GM12878 (cell line): ENCODE results near the gene MRPS5. TPM values are rescaled to one million over a fixed set of nuclear protein-coding genes. Genes with fewer than 3 reads are reported as not detected.

Experiments used
- CEBPB ChIP-seq, 2 experiments: fragments of 150-350 bp in 1 of 2; IDR thresholded peaks; 2 replicates each; pipeline ENCODE4 v1.6.1; 2012 to 2014; ENCODE audit warnings: low read depth in 2 of 2, low read length in 2 of 2, borderline replicate concordance in 1 of 2, inconsistent platforms in 1 of 2
- CHD4 ChIP-seq: fragments of 200-600 bp; sonication (generic); IDR thresholded peaks from 2 replicates; pipeline ENCODE4 v1.6.1; 2016; ENCODE audit warnings: mild to moderate bottlenecking
- CREM ChIP-seq: IDR thresholded peaks from 2 replicates; pipeline ENCODE4 v1.6.1; 2014; ENCODE audit warnings: antibody characterized with exemption, low read depth
- IKZF1 ChIP-seq: fragments of 450-650 bp; conservative IDR thresholded peaks from 2 replicates; pipeline ENCODE4 v1.6.1; 2017; ENCODE audit warnings: antibody characterized with exemption, mild to moderate bottlenecking
- IKZF2 ChIP-seq, 2 experiments: fragments of 450-650 bp; IDR thresholded peaks; 2 replicates each; pipeline ENCODE4 v1.6.1; 2017; ENCODE audit warnings: mild to moderate bottlenecking in 2 of 2, moderate library complexity in 2 of 2
- KAT2A ChIP-seq: conservative IDR thresholded peaks from 2 replicates; pipeline ENCODE4 v1.6.1; 2011; ENCODE audit warnings: low read depth, low read length; ENCODE audit not compliant: control insufficient read depth
- LARP7 ChIP-seq: fragments of 450-650 bp; IDR thresholded peaks from 2 replicates; pipeline ENCODE4 v1.6.1; 2017; ENCODE audit warnings: mild to moderate bottlenecking
- NFXL1 ChIP-seq: fragments of 450-650 bp; IDR thresholded peaks from 2 replicates; pipeline ENCODE4 v1.6.1; 2017; ENCODE audit warnings: antibody characterized with exemption, mild to moderate bottlenecking, borderline replicate concordance
- NR2F1 ChIP-seq: fragments of 450-650 bp; conservative IDR thresholded peaks from 2 replicates; pipeline ENCODE4 v1.6.1; 2017; ENCODE audit warnings: mild to moderate bottlenecking
- PAX5 ChIP-seq: IDR thresholded peaks from 2 replicates; pipeline ENCODE4 v1.6.1; 2011; ENCODE audit warnings: low read depth, low read length, borderline replicate concordance
- PML ChIP-seq: IDR thresholded peaks from 2 replicates; pipeline ENCODE4 v1.6.1; 2012; ENCODE audit warnings: low read length, inconsistent platforms
- POLR2A ChIP-seq: IDR thresholded peaks from 2 replicates; pipeline ENCODE4 v1.6.1; 2011; ENCODE audit warnings: low read depth, mild to moderate bottlenecking, low read length
- POLR2AphosphoS2 ChIP-seq: IDR thresholded peaks from 2 replicates; pipeline ENCODE4 v1.6.1; 2011; ENCODE audit warnings: low read depth, mild to moderate bottlenecking, low read length, improper control_type of control experiment, moderate library complexity
- RB1 ChIP-seq: fragments of 450-650 bp; formaldehyde crosslinking; IDR thresholded peaks from 2 replicates; pipeline ENCODE4 v1.6.1; 2017; ENCODE audit warnings: mild to moderate bottlenecking, borderline replicate concordance
- RELA ChIP-seq: fragments of 450-650 bp; IDR thresholded peaks from 2 replicates; pipeline ENCODE4 v1.8.0; 2014; ENCODE audit warnings: borderline replicate concordance; ENCODE audit not compliant: partially characterized antibody
- RUNX3 ChIP-seq: IDR thresholded peaks from 2 replicates; pipeline ENCODE4 v1.6.1; 2012; ENCODE audit warnings: low read length, inconsistent platforms
- SMARCA5 ChIP-seq: fragments of 450-650 bp; IDR thresholded peaks from 2 replicates; pipeline ENCODE4 v1.6.1; 2017; ENCODE audit warnings: mild to moderate bottlenecking
- SP1 ChIP-seq: IDR thresholded peaks from one replicate; pipeline ENCODE4 v1.6.1; 2011; ENCODE audit warnings: low read depth, low read length
- SRF ChIP-seq, 2 experiments: IDR thresholded peaks; 2 replicates each; pipeline ENCODE4 v1.6.1; 2011; ENCODE audit warnings: low read depth in 2 of 2, low read length in 2 of 2, mild to moderate bottlenecking in 1 of 2, moderate library complexity in 1 of 2
- YBX1 ChIP-seq: fragments of 450-650 bp; IDR thresholded peaks from 2 replicates; pipeline ENCODE4 v1.6.1; 2016; ENCODE audit warnings: antibody characterized with exemption
- YY1 ChIP-seq: IDR thresholded peaks from 2 replicates; pipeline ENCODE4 v1.6.1; 2011; ENCODE audit warnings: low read depth, mild to moderate bottlenecking, low read length
- polyA plus RNA-seq, 11 experiments: library from polyadenylated mRNA; depleted of rRNA in 4 of 11; unstranded in 6 of 11; stranded (reverse) in 5 of 11; fragments of >200 nt; fragmentation: Nextera tagmentation in 4 of 11; fragmentation: Illumina TruSeq in 1 of 11; extraction: Ambion mirVana in 4 of 11; extraction: Trizol in 1 of 11; gene quantifications; 1 replicate in 1 of 11; 2 replicates in 10 of 11; pipeline versions ENCODE4 v1.2.1 to v1.2.3, GENCODE V29; 2011 to 2016; ENCODE audit warnings: inconsistent platforms in 2 of 11, missing spikeins in 2 of 11, low read depth in 1 of 11
- total RNA-seq, 4 experiments: library from RNA; depleted of rRNA in 3 of 4; stranded (reverse); fragments of >200 nt in 3 of 4; fragmentation: Illumina TruSeq in 1 of 4; extraction: Trizol in 1 of 4; gene quantifications; 2 replicates each; pipeline versions ENCODE4 v1.2.1 to v1.2.3, GENCODE V29; 2013 to 2021
- TF ChIP-seq, protein P1 (sequence below): fragments of 450-650 bp; IDR thresholded peaks from 2 replicates; pipeline ENCODE4 v1.6.1; 2016; ENCODE audit warnings: mild to moderate bottlenecking
- TF ChIP-seq, protein P2 (sequence below): IDR thresholded peaks from 2 replicates; pipeline ENCODE4 v1.6.1; 2012; ENCODE audit warnings: low read depth, low read length, improper control_type of control experiment
- TF ChIP-seq, protein P3 (sequence below): fragments of 150-350 bp; IDR thresholded peaks from 2 replicates; pipeline ENCODE4 v1.6.1; 2016; ENCODE audit warnings: low read depth, low read length
- TF ChIP-seq, protein P4 (sequence below): fragments of 150-350 bp; IDR thresholded peaks from 2 replicates; pipeline ENCODE4 v1.6.1; 2014; ENCODE audit warnings: mild to moderate bottlenecking, low read depth, low read length

The MRPS5 gene
- total and polyA plus RNA-seq, 10 of the 15 experiments (the other 5 are each of a cell fraction or from before 2014, with no cell fraction given): 54.8 to 93.0 (median 76.3) TPM

DNA sequence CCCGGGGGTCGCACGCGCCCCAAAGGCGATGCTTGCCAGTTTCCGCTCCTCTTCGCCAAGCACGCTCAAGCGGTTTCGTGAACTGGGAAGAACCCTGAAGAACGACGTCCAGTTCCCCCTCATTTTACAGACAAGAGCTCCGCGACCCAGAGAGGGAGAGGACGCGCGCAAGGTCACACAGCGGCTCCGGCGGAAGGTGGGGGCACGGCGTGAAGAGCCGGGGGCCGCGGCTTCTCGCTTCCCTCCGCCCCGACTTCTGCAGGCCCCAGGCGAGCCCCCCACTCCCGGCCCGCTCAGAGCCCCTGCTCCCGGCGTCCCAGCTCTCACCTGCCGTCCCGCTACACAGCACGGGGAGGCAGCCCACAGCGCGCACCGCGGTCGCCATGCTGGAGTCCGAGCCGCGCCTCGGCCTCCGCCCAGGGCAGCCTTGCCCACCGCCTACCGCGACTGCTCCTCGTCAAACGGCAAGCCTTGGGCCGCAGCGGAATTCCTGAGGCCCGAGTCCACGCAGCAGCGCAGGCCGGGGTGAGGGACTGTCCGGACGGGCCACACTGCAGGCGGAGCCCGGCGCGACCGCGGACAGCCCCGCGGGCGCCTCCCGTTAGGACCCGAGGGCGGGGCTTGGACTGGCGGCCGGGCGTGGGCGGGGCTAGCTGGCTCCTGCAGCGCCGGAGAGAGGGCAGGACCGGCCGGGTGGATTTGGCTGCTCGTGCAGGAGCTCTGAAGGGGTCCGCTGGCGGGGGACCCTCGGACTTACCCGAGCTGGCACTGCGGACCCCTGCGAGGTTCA lies at the start of gene MRPS5 (continued):
- TF ChIP-seq, protein P1, sequence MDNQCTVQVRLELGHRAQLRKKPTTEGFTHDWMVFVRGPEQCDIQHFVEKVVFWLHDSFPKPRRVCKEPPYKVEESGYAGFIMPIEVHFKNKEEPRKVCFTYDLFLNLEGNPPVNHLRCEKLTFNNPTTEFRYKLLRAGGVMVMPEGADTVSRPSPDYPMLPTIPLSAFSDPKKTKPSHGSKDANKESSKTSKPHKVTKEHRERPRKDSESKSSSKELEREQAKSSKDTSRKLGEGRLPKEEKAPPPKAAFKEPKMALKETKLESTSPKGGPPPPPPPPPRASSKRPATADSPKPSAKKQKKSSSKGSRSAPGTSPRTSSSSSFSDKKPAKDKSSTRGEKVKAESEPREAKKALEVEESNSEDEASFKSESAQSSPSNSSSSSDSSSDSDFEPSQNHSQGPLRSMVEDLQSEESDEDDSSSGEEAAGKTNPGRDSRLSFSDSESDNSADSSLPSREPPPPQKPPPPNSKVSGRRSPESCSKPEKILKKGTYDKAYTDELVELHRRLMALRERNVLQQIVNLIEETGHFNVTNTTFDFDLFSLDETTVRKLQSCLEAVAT: no peak
- TF ChIP-seq RELA (peak; percentile 76), YY1 (peak; percentile 96), NFXL1 (peak; percentile 97), LARP7 (peak; percentile 100), SMARCA5 (peak; percentile 98), CEBPB (IDR thresholded peaks at IDR 0.05; ENCODE audit: borderline replicate concordance in 1 of 2, low read depth in 2 of 2, low read length in 2 of 2) (no peak), IKZF1 (peak; percentile 91), SP1 (peak; percentile 72), CREM (peak; percentile 58; the same call in 1 of the 2 replicates), RUNX3 (peak; percentile 68), CHD4 (no peak), YBX1 (no peak), PML (peak; percentile 59; the same call in 1 of the 2 replicates), SRF (IDR thresholded peaks at IDR 0.05; ENCODE audit: low read depth in 2 of 2, low read length in 2 of 2) (no peak), POLR2AphosphoS2 (peak; percentile 65; the same call in 1 of the 2 replicates), POLR2A (peak; percentile 94), PAX5 (peak; percentile 37; the same call in 1 of the 2 replicates), IKZF2 (IDR thresholded peaks at IDR 0.05) (no peak), NR2F1 (peak; percentile 68), KAT2A (no peak), RB1 (peak; percentile 89; the same call in 1 of the 2 replicates)
- TF ChIP-seq, protein P2, sequence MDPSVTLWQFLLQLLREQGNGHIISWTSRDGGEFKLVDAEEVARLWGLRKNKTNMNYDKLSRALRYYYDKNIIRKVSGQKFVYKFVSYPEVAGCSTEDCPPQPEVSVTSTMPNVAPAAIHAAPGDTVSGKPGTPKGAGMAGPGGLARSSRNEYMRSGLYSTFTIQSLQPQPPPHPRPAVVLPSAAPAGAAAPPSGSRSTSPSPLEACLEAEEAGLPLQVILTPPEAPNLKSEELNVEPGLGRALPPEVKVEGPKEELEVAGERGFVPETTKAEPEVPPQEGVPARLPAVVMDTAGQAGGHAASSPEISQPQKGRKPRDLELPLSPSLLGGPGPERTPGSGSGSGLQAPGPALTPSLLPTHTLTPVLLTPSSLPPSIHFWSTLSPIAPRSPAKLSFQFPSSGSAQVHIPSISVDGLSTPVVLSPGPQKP: peak; percentile 49; the same call in 1 of the 2 replicates
- TF ChIP-seq, protein P3, sequence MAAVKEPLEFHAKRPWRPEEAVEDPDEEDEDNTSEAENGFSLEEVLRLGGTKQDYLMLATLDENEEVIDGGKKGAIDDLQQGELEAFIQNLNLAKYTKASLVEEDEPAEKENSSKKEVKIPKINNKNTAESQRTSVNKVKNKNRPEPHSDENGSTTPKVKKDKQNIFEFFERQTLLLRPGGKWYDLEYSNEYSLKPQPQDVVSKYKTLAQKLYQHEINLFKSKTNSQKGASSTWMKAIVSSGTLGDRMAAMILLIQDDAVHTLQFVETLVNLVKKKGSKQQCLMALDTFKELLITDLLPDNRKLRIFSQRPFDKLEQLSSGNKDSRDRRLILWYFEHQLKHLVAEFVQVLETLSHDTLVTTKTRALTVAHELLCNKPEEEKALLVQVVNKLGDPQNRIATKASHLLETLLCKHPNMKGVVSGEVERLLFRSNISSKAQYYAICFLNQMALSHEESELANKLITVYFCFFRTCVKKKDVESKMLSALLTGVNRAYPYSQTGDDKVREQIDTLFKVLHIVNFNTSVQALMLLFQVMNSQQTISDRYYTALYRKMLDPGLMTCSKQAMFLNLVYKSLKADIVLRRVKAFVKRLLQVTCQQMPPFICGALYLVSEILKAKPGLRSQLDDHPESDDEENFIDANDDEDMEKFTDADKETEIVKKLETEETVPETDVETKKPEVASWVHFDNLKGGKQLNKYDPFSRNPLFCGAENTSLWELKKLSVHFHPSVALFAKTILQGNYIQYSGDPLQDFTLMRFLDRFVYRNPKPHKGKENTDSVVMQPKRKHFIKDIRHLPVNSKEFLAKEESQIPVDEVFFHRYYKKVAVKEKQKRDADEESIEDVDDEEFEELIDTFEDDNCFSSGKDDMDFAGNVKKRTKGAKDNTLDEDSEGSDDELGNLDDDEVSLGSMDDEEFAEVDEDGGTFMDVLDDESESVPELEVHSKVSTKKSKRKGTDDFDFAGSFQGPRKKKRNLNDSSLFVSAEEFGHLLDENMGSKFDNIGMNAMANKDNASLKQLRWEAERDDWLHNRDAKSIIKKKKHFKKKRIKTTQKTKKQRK: no peak
- TF ChIP-seq, protein P4, sequence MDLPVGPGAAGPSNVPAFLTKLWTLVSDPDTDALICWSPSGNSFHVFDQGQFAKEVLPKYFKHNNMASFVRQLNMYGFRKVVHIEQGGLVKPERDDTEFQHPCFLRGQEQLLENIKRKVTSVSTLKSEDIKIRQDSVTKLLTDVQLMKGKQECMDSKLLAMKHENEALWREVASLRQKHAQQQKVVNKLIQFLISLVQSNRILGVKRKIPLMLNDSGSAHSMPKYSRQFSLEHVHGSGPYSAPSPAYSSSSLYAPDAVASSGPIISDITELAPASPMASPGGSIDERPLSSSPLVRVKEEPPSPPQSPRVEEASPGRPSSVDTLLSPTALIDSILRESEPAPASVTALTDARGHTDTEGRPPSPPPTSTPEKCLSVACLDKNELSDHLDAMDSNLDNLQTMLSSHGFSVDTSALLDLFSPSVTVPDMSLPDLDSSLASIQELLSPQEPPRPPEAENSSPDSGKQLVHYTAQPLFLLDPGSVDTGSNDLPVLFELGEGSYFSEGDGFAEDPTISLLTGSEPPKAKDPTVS: 0 out of 2 replicates have a peak, but pooled peaks have one; percentile 56
